Cardiac fibroblast (primary cell): Measurements from ENCODE around the gene FBXW4.

Experiments
- DNase-seq, 2 donors: peaks; one replicate each; pipeline versions ENCODE4 v3.0.0 to v3.0.0-alpha.2; 2010; ENCODE audit warnings: low read depth in 2 of 2
- H3K4me3 ChIP-seq, 2 donors: replicated peaks in 1 of 2; 1 replicate in 1 of 2; 2 replicates in 1 of 2; pipeline ENCODE4 v1.5.1; 2011; ENCODE audit warnings: low read depth in 2 of 2, low read length in 2 of 2, mild to moderate bottlenecking in 2 of 2, moderate library complexity in 1 of 2
- CTCF ChIP-seq: IDR thresholded peaks from one replicate; pipeline ENCODE4 v1.5.1; 2011; ENCODE audit warnings: low read depth, mild to moderate bottlenecking, low read length, inconsistent platforms

Gene FBXW4

DNA sequence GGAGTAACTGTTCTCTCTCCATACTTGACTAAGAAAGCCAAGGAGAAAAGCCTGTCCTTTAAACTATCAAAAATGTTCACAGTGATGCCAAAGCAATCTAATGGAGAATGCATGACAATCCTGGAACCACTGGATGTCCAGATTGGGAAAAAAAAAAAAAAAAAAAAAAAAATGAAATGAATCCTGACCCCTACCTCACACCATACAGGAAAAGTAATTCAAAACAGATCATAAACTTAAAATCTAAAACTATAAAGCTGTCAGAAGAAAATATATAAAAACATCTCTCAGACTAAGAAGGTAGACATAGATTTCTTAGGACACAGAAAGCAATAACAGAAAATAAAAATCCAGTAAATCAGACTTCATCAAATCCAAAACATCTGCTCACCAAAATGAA lies 18.4 kb downstream of the FBXW4 start:
- no peak for DNase-seq
- no peak for TF ChIP-seq CTCF
- H3K4me3 ChIP-seq, result no peak overlapping the region

GRCh38 chr10:101675115-101675514 lies 19.9 kb downstream of the FBXW4 start:
- no peak for DNase-seq
- H3K4me3 ChIP-seq, result no peak overlapping the region
- no peak for TF ChIP-seq CTCF

DNA sequence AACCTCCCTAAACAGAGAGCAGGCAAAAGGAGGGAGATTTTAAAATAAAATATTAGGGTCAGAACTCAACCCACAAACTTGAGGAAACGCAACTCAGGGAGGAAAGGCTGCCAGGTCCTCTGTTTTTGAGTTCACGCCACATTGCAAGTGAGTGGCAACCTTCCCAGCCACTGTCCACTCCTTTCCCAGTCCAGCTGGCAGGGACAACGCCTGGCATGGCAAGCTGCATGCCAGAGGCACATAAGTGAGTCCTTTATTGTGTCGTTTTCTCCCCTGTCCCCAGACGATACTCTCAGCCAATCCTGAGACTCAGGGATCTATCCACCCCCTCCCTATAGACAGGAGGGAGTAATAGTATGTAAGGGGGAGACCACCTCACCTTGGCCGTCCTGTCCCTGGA lies 22.4 kb downstream of the FBXW4 start:
- TF ChIP-seq CTCF, result no peak
- H3K4me3 ChIP-seq, result no peak overlapping the region
- no peak for DNase-seq

DNA sequence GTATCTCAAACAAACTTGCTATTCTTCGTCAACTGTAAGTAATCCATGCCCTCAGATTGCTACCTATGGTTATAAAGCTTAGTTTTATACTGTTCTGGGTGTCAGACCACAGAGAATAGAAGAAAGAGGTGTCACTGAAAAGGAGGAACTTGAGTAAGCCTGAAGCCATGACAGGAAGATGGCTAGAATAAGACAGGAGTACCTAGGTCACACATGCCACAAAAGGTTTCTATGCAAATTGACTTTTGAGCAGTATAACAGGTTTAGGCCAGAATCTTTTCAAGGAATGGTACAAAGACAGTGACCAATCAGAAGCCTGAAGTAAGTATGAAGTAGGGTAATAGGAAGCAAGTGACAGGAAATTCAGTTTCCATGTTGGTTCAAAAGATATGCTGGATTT lies 23.5 kb downstream of the FBXW4 start:
- DNase-seq, result no peak
- no peak for TF ChIP-seq CTCF
- no peak overlapping the region for H3K4me3 ChIP-seq

DNA sequence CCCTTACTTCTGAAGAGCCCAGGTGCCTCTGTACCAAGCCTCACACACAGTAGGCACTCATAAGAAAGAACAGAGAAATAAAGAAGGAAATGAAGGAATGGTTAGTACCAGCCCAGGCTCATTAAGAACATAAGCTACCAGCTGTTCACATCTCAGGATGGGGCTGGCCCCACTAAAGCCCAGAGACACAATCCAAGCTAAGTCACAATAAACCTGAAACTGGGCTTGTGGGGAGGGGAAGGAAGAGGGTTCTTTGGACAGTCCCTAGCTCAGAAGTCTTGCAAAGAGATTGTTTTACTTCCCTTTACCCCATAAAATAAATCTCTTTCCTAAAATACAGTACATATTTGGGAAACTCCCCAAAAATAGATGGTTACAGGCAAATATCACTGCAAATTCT lies 24.3 kb downstream of the FBXW4 start:
- TF ChIP-seq CTCF, result no peak
- H3K4me3 ChIP-seq, result no peak overlapping the region
- DNase-seq, result no peak

- H3K4me3 ChIP-seq, result no peak overlapping the region
- TF ChIP-seq CTCF, result no peak
- no peak for DNase-seq
Measured at GRCh38 chr10:101669181-101669580, 25.8 kb downstream of the FBXW4 start.

GRCh38 chr10:101668566-101668965 lies 26.4 kb downstream of the FBXW4 start:
- TF ChIP-seq CTCF, result no peak
- H3K4me3 ChIP-seq, result no peak overlapping the region
- DNase-seq, result no peak
